ENCODE results near the gene PDIA3. TPM values are rescaled to one million over a fixed set of nuclear protein-coding genes. Genes with fewer than 3 reads are reported as not detected.
"Not testable (repeated sequence)": the region's sequence is repeated elsewhere in the genome, so short reads cannot be mapped to it uniquely, and the experiment has no call there.

The PDIA3 gene
- 496 and 527 TPM in 2 replicates for total RNA-seq
- long read RNA-seq, transcript PDIA3-201 (13 exons, 3,727 nt): major isoform, 2,800 of 3,240 reads
- long read RNA-seq, partial matches to known transcripts: 374 of 3,240 reads
- long read RNA-seq, other reads (novel, unspliced or antisense): 66 of 3,240 reads

- Mint-ChIP-seq H3K4me3 (ENCODE audit: unreplicated experiment) (peak within 1 kb of the TSS; percentile 88), H3K4me1 (ENCODE audit: unreplicated experiment) (peaks cover 35% of the 10 kb centered on the region), H3K27ac (ENCODE audit: unreplicated experiment) (peak within 1 kb of the TSS; percentile 96)
- DNase-seq (ENCODE audit: extremely low spot score, unreplicated experiment): peak; percentile 96
- not testable (repeated sequence) for H3K27me3 Mint-ChIP-seq (ENCODE audit: unreplicated experiment); H3K36me3 Mint-ChIP-seq (ENCODE audit: unreplicated experiment); H3K9me3 Mint-ChIP-seq (ENCODE audit: unreplicated experiment)
Observed at GRCh38 chr15:43746245-43746902, at the start of gene PDIA3. TSS of gene PDIA3 (plus strand) at chr15:43746438. CDS start at chr15:43746540, 102 bp downstream.

- no peak for TF ChIP-seq CTCF (IDR thresholded peaks at IDR 0.05)
- Mint-ChIP-seq H3K27ac (ENCODE audit: unreplicated experiment) (no peak overlapping the region), H3K27me3 (ENCODE audit: unreplicated experiment) (peaks cover 35% of the 10 kb centered on the region), H3K4me3 (ENCODE audit: unreplicated experiment) (no peak overlapping the region), H3K36me3 (ENCODE audit: unreplicated experiment) (no peaks in the 10 kb centered on the region), H3K4me1 (ENCODE audit: unreplicated experiment) (no peaks in the 10 kb centered on the region), H3K9me3 (ENCODE audit: unreplicated experiment) (no peaks in the 10 kb centered on the region)
- DNase-seq (ENCODE audit: extremely low spot score, unreplicated experiment): no peak
Observed at GRCh38 chr15:43702174-43702573, 44.1 kb upstream of the PDIA3 start.

GRCh38 chr15:43702701-43703424 lies 43.4 kb upstream of the PDIA3 start:
- H3K4me1 Mint-ChIP-seq (ENCODE audit: unreplicated experiment): no peaks in the 10 kb centered on the region
- H3K4me3 Mint-ChIP-seq (ENCODE audit: unreplicated experiment): no peak overlapping the region
- no peak overlapping the region for H3K27ac Mint-ChIP-seq (ENCODE audit: unreplicated experiment)
- no peak for TF ChIP-seq CTCF (IDR thresholded peaks at IDR 0.05)
- DNase-seq (ENCODE audit: extremely low spot score, unreplicated experiment): no peak
- H3K36me3 Mint-ChIP-seq (ENCODE audit: unreplicated experiment): no peaks in the 10 kb centered on the region
- H3K9me3 Mint-ChIP-seq (ENCODE audit: unreplicated experiment): no peaks in the 10 kb centered on the region
- peaks cover 28% of the 10 kb centered on the region for H3K27me3 Mint-ChIP-seq (ENCODE audit: unreplicated experiment)

GRCh38 chr15:43710431-43711131 lies 35.7 kb upstream of the PDIA3 start:
- H3K36me3 Mint-ChIP-seq (ENCODE audit: unreplicated experiment); H3K27me3 Mint-ChIP-seq (ENCODE audit: unreplicated experiment); H3K4me1 Mint-ChIP-seq (ENCODE audit: unreplicated experiment); H3K4me3 Mint-ChIP-seq (ENCODE audit: unreplicated experiment); DNase-seq (ENCODE audit: extremely low spot score, unreplicated experiment); H3K27ac Mint-ChIP-seq (ENCODE audit: unreplicated experiment); H3K9me3 Mint-ChIP-seq (ENCODE audit: unreplicated experiment): not testable (repeated sequence)

- TF ChIP-seq CTCF (IDR thresholded peaks at IDR 0.05): no peak
- peaks cover 33% of the 10 kb centered on the region for H3K27me3 Mint-ChIP-seq (ENCODE audit: unreplicated experiment)
- H3K36me3 Mint-ChIP-seq (ENCODE audit: unreplicated experiment): no peaks in the 10 kb centered on the region
- H3K4me3 Mint-ChIP-seq (ENCODE audit: unreplicated experiment): no peak overlapping the region
- no peaks in the 10 kb centered on the region for H3K4me1 Mint-ChIP-seq (ENCODE audit: unreplicated experiment)
- no peaks in the 10 kb centered on the region for H3K9me3 Mint-ChIP-seq (ENCODE audit: unreplicated experiment)
- no peak overlapping the region for H3K27ac Mint-ChIP-seq (ENCODE audit: unreplicated experiment)
- no peak for DNase-seq (ENCODE audit: extremely low spot score, unreplicated experiment)
Observed at GRCh38 chr15:43723151-43723550, 23.1 kb upstream of the PDIA3 start.

GRCh38 chr15:43726306-43726705 lies 19.9 kb upstream of the PDIA3 start:
- H3K36me3 Mint-ChIP-seq (ENCODE audit: unreplicated experiment); H3K4me1 Mint-ChIP-seq (ENCODE audit: unreplicated experiment); H3K9me3 Mint-ChIP-seq (ENCODE audit: unreplicated experiment); H3K4me3 Mint-ChIP-seq (ENCODE audit: unreplicated experiment); H3K27ac Mint-ChIP-seq (ENCODE audit: unreplicated experiment); DNase-seq (ENCODE audit: extremely low spot score, unreplicated experiment): not testable (repeated sequence)
- peaks cover 28% of the 10 kb centered on the region for H3K27me3 Mint-ChIP-seq (ENCODE audit: unreplicated experiment)

- not testable (repeated sequence) for DNase-seq (ENCODE audit: extremely low spot score, unreplicated experiment); H3K27ac Mint-ChIP-seq (ENCODE audit: unreplicated experiment); H3K9me3 Mint-ChIP-seq (ENCODE audit: unreplicated experiment); H3K4me3 Mint-ChIP-seq (ENCODE audit: unreplicated experiment); H3K4me1 Mint-ChIP-seq (ENCODE audit: unreplicated experiment); H3K36me3 Mint-ChIP-seq (ENCODE audit: unreplicated experiment)
- peaks cover 24% of the 10 kb centered on the region for H3K27me3 Mint-ChIP-seq (ENCODE audit: unreplicated experiment)
Observed at GRCh38 chr15:43728053-43728725, 18.0 kb upstream of the PDIA3 start.
